Sigmoid colon (tissue), 7 donors: ENCODE data around the gene FILIP1L. TPM values are rescaled to one million over a fixed set of nuclear protein-coding genes. Genes with fewer than 3 reads are reported as not detected.
"Not testable (repeated sequence)": the region's sequence is repeated elsewhere in the genome, so short reads cannot be mapped to it uniquely, and the experiment has no call there.

Source experiments
- DNase-seq: peaks from one replicate; pipeline ENCODE4 v3.0.0-alpha.2; 2019
- H3K27ac ChIP-seq, 4 donors: fragments of 200-600 bp; sonication (generic); one replicate each; pipeline ENCODE4 v1.5.1; 2016 to 2019; ENCODE audit warnings: mild to moderate bottlenecking in 1 of 4
- H3K27me3 ChIP-seq, 3 donors: fragments of 200-600 bp; sonication (generic); one replicate each; pipeline ENCODE4 v1.5.1; 2019; ENCODE audit warnings: mild to moderate bottlenecking in 1 of 3
- H3K36me3 ChIP-seq, 4 donors: fragments of 200-600 bp; sonication (generic); one replicate each; pipeline ENCODE4 v1.5.1; 2016 to 2019
- H3K4me1 ChIP-seq, 4 donors: fragments of 200-600 bp; sonication (generic); one replicate each; pipeline ENCODE4 v1.5.1; 2017 to 2019
- H3K4me3 ChIP-seq, 4 donors: fragments of 200-600 bp; sonication (generic); one replicate each; pipeline ENCODE4 v1.5.1; 2017 to 2019; ENCODE audit warnings: mild to moderate bottlenecking in 2 of 4, moderate library complexity in 1 of 4
- H3K9me3 ChIP-seq, 4 donors: fragments of 200-600 bp in 3 of 4; sonication (generic) in 3 of 4; one replicate each; pipeline versions ENCODE4 v1.5.1 to v1.6.1; 2013 to 2019
- EP300 ChIP-seq, 4 donors: sonication (generic); formaldehyde crosslinking; IDR thresholded peaks; one replicate each; pipeline ENCODE4 v1.6.1; 2017; ENCODE audit warnings: antibody characterized with exemption in 4 of 4
- POLR2A ChIP-seq, 2 donors: fragments of 450-650 bp; IDR thresholded peaks; one replicate each; pipeline ENCODE4 v1.6.1; 2016; ENCODE audit warnings: antibody characterized with exemption in 2 of 2, mild to moderate bottlenecking in 2 of 2, moderate library complexity in 2 of 2
- POLR2AphosphoS5 ChIP-seq, 4 donors: sonication (generic); formaldehyde crosslinking; IDR thresholded peaks; one replicate each; pipeline ENCODE4 v1.6.1; 2017; ENCODE audit warnings: antibody characterized with exemption in 4 of 4
- WGBS, 2 donors: extraction: QIAGEN DNeasy Blood & Tissue Kit; methylation state at CpG; one replicate each; pipeline ENCODE4 v1.1.7; 2013; 5-methylcytosine and 5-hydroxymethylcytosine counted together
- intact Hi-C: fragments of 100-400 bp; cut with DNase I; formaldehyde crosslinking; loops from one replicate; pipeline ENCODE4 v1.15.1; 2023
- polyA plus RNA-seq, 3 donors: library from polyadenylated mRNA; stranded (reverse); fragments of 200-250 nt; gene quantifications; one replicate each; pipeline ENCODE4 v1.2.3, GENCODE V29; 2013
- total RNA-seq, 4 donors: library from RNA; depleted of rRNA; stranded (reverse); fragments of >200 nt; gene quantifications; one replicate each; pipeline ENCODE4 v1.1.0, GENCODE V29; 2016
- TF ChIP-seq, protein P1 (sequence below), 4 experiments: fragments of 450-650 bp in 3 of 4; fragments of 200-600 bp in 1 of 4; IDR thresholded peaks; one replicate each; pipeline ENCODE4 v1.5.1; 2016 to 2019; ENCODE audit warnings: antibody characterized with exemption in 4 of 4, mild to moderate bottlenecking in 3 of 4, moderate library complexity in 2 of 4
- donor health status: healthy with polysubstance abuse.
- donor health status: Bipolar disorder and iron deficiency.
- donor health status: healthy.

Gene FILIP1L
- total and polyA plus RNA-seq, 7 donors, result 6.0 to 93.3 (median 42.5) TPM

DNA sequence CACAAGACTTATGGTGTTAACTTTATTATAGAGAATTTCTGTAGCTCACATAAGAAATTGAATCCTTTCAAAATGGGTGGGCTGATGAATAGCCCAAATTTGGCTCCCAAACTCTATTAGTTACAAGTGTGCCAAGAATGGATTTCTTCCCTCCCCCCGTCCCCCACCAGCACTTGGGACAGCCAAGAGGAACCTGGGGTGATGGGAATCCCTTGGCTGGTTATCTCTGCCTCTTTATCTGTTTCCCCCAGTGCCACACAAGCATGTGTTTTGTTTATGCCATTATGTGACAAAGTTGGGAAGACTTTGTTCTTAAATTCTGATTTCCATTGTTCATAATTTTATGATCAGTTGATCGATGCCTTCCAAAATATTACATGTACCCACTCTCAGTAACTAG lies 268.3 kb downstream of the FILIP1L start:
- DNase-seq, result no peak
- TF ChIP-seq, protein P1, sequence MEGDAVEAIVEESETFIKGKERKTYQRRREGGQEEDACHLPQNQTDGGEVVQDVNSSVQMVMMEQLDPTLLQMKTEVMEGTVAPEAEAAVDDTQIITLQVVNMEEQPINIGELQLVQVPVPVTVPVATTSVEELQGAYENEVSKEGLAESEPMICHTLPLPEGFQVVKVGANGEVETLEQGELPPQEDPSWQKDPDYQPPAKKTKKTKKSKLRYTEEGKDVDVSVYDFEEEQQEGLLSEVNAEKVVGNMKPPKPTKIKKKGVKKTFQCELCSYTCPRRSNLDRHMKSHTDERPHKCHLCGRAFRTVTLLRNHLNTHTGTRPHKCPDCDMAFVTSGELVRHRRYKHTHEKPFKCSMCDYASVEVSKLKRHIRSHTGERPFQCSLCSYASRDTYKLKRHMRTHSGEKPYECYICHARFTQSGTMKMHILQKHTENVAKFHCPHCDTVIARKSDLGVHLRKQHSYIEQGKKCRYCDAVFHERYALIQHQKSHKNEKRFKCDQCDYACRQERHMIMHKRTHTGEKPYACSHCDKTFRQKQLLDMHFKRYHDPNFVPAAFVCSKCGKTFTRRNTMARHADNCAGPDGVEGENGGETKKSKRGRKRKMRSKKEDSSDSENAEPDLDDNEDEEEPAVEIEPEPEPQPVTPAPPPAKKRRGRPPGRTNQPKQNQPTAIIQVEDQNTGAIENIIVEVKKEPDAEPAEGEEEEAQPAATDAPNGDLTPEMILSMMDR (IDR thresholded peaks at IDR 0.05), result no peak
- TF ChIP-seq POLR2A (IDR thresholded peaks at IDR 0.05), result no peak
- no peak for TF ChIP-seq EP300 (IDR thresholded peaks at IDR 0.05)
- no peak for TF ChIP-seq POLR2AphosphoS5 (IDR thresholded peaks at IDR 0.05)
- no peaks in the 10 kb centered on the region for H3K27me3 ChIP-seq
- peak overlapping the region; percentile 70 to 95 (median 88) for H3K27ac ChIP-seq
- peaks cover 0 to 78% (median 58%) of the 10 kb centered on the region in 4 donors for H3K4me1 ChIP-seq
- intact Hi-C loops, result loop anchor here (5.0 kb wide), 1 partner anchor 91 kb away; no protein-coding TSS in a partner anchor
- 60 to 95% methylated on average over 2 of the region's 2 CpGs for WGBS, 2 donors
- H3K36me3 ChIP-seq, result peaks cover 0 to 14% (median 5%) of the 10 kb centered on the region in 4 donors
- H3K4me3 ChIP-seq, result no peak overlapping the region
- H3K9me3 ChIP-seq, result no peaks in the 10 kb centered on the region

DNA sequence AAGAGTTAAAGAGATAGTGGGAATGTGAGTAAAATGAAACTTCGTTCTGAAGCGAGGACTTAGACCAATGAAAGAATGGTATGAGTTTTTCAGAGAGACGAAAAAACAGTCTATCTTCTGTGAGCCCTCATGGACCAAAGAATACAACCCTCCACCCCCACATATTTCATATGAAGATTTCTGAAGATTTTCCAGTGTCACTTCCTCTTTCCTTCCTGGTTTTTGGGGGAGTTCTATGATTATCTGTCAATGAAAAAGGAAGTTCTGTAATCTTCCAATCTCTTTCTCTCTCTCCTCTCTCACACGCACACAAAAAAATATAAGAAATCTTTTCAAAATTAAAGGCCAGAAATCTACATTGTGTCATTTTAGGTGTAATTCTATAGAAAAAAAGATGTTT lies 269.0 kb downstream of the FILIP1L start:
- Histone ChIP-seq H3K4me3 (peak overlapping the region in 1 of 4 donors; percentile 3), H3K4me1 (peaks cover 0 to 71% (median 55%) of the 10 kb centered on the region in 4 donors), H3K36me3 (peaks cover 0 to 7% (median 3%) of the 10 kb centered on the region in 4 donors), H3K27me3 (no peaks in the 10 kb centered on the region), H3K9me3 (no peaks in the 10 kb centered on the region), H3K27ac (peak overlapping the region; percentile 70 to 95 (median 88))
- TF ChIP-seq POLR2A (IDR thresholded peaks at IDR 0.05) (no peak), POLR2AphosphoS5 (IDR thresholded peaks at IDR 0.05) (no peak), EP300 (IDR thresholded peaks at IDR 0.05) (no peak)
- TF ChIP-seq, protein P1 (IDR thresholded peaks at IDR 0.05), result no peak
- intact Hi-C loops, result loop anchor here (5.0 kb wide), 1 partner anchor 92 kb away; no protein-coding TSS in a partner anchor
- WGBS, 2 donors, result 65 to 81% methylated on average over 4 of the region's 4 CpGs
- no peak for DNase-seq

DNA sequence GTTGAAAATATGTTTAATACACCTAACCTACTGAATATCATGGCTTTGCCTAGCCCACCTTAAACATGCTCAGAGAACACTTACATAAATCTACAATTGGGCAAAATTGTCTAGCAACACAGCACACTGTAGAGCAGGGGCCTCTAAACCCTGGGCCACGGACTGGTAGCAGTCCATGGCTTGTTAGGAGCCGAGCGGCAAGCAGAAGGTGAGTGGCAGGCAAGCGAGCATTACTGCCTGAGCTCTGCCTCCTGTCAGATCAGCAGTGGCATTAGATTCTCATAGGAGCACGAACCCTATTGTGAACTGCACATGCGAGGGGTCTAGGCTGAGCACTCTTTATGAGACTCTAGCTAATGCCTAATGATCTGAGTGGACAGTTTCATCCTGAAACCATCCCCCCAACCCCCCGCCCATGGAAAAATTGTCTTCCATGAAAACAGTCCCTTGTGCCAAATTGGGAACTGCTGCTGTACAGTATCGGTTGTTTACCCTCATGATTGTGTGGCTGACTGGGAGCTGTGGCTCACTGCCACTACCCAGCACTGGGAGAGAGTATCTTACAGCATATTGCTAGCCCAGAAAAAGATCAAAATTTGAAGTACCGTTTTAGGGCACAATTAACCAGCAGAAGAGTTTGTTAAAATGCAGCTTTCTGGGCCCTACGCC lies 270.6 kb downstream of the FILIP1L start:
- WGBS, 2 donors, result 68 to 73% methylated on average over 10 of the region's 10 CpGs
- no peak for DNase-seq
- H3K4me3 ChIP-seq, result peak overlapping the region in 2 of 4 donors; percentile 16 to 20
- H3K9me3 ChIP-seq, result no peaks in the 10 kb centered on the region
- H3K4me1 ChIP-seq, result peaks cover 0 to 63% (median 50%) of the 10 kb centered on the region in 4 donors
- intact Hi-C loops, result no loop called here
- H3K27me3 ChIP-seq, result no peaks in the 10 kb centered on the region
- TF ChIP-seq EP300 (IDR thresholded peaks at IDR 0.05) (no peak), POLR2AphosphoS5 (IDR thresholded peaks at IDR 0.05) (no peak), POLR2A (IDR thresholded peaks at IDR 0.05) (no peak)
- TF ChIP-seq, protein P1 (IDR thresholded peaks at IDR 0.05), result no peak
- H3K36me3 ChIP-seq, result no peaks in the 10 kb centered on the region
- peak overlapping the region; percentile 70 to 95 (median 88) for H3K27ac ChIP-seq

DNA sequence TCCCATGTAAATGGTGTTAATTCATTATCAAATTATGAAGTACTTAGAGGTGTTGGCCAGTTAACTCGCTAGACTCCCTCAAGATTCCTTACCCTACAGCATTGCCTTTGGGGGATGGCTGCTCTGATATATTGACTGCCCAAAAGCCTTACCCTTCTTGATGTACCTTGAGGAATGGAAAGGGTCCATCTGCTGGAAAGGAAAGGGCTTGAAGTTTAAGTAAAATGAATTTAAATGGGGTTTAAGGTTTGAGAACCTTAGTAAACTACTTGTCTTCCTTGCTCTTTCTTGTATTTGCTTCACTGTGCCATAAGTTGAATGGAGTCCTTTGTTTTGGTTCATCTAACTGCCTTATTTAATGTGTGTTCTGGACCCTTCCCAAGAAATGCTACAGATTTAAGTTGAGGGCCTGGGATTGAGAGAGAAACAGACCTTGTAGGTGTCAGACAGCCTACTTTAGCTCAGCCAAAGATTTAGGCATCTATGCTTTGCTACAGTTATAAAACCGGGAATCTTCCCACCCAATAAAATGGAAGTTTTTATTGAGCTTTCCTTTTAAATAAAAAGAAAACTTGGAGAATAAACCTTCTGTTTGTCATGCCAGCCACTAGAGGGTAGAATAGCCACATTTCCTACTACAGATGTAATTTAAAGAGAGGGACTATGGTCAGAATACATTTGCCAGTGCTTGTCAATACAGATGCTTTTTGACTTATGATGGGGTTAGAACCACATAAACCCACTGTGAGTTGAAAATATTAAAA lies 271.3 kb downstream of the FILIP1L start:
- TF ChIP-seq POLR2AphosphoS5 (IDR thresholded peaks at IDR 0.05) (peak in 2 of 4 donors; percentile 24 to 27), EP300 (IDR thresholded peaks at IDR 0.05) (no peak), POLR2A (IDR thresholded peaks at IDR 0.05) (no peak)
- TF ChIP-seq, protein P1 (IDR thresholded peaks at IDR 0.05), result peak; percentile 41 to 78 (median 70)
- Histone ChIP-seq H3K9me3 (no peaks in the 10 kb centered on the region), H3K27ac (peak overlapping the region; percentile 70 to 95 (median 88)), H3K4me3 (no peak overlapping the region), H3K4me1 (peaks cover 0 to 56% (median 46%) of the 10 kb centered on the region in 4 donors), H3K27me3 (no peaks in the 10 kb centered on the region), H3K36me3 (no peaks in the 10 kb centered on the region)
- intact Hi-C loops, result no loop called here
- no peak for DNase-seq
- WGBS, 2 donors, result 24 to 49% methylated on average over 2 of the region's 2 CpGs

DNA sequence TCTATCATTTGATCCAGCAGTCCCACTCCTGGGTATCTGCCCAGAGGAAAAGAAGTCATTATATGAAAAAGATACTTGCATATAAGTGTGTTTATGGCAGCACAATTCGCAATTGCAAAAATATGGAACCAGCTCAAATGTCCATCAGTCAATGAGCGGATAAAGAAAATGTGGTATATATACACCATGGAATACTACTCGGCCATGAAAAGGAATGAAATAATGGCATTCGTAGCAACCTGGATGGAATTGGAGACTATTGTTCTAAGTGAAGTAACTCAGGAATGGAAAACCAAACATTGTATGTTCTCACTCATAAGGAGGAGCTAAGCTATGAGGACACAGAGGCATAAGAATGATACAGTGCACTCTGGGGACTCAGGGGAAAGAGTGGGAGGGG lies 272.4 kb downstream of the FILIP1L start:
- H3K27me3 ChIP-seq, H3K36me3 ChIP-seq, H3K9me3 ChIP-seq, DNase-seq, H3K4me3 ChIP-seq, intact Hi-C loops: not testable (repeated sequence)
- Histone ChIP-seq H3K27ac (peak overlapping the region in 1 of 4 donors; percentile 94), H3K4me1 (peaks cover 0 to 45% (median 37%) of the 10 kb centered on the region in 4 donors)
- 97% methylated on average over 4 of the region's 4 CpGs for WGBS, 2 donors
